ENCODE results near the gene SDK1.
A peak's percentile ranks its signal among the peaks of the same experiment; 100 is the strongest.

Gene SDK1

GRCh38 chr7:4225361-4225771 lies 924.3 kb downstream of the SDK1 start:
- no peak for DNase-seq (ENCODE audit: low read depth)
- no peak overlapping the region for H3K4me3 ChIP-seq (ENCODE audit: low read depth, low read length)
- TF ChIP-seq CTCF (IDR thresholded peaks at IDR 0.05; ENCODE audit: control insufficient read depth, extremely low read depth, insufficient read depth): no peak

GRCh38 chr7:4225881-4226523 lies 925.0 kb downstream of the SDK1 start:
- H3K4me3 ChIP-seq (ENCODE audit: low read depth, low read length): no peak overlapping the region
- no peak for DNase-seq (ENCODE audit: low read depth)
- no peak for TF ChIP-seq CTCF (IDR thresholded peaks at IDR 0.05; ENCODE audit: control insufficient read depth, extremely low read depth, insufficient read depth)

- peak; percentile 22 for DNase-seq (ENCODE audit: low read depth)
- H3K4me3 ChIP-seq (ENCODE audit: low read depth, low read length): no peak overlapping the region
- 0 out of 2 replicates have a peak, but pooled peaks have one; percentile 10 for TF ChIP-seq CTCF (IDR thresholded peaks at IDR 0.05; ENCODE audit: control insufficient read depth, extremely low read depth, insufficient read depth)
Measured at GRCh38 chr7:4226524-4226882, 925.5 kb downstream of the SDK1 start.

- no peak for DNase-seq (ENCODE audit: low read depth)
- TF ChIP-seq CTCF (IDR thresholded peaks at IDR 0.05; ENCODE audit: control insufficient read depth, extremely low read depth, insufficient read depth): no peak
- no peak overlapping the region for H3K4me3 ChIP-seq (ENCODE audit: low read depth, low read length)
Measured at GRCh38 chr7:4227105-4228010, 926.3 kb downstream of the SDK1 start.

GRCh38 chr7:4230352-4230751 lies 929.3 kb downstream of the SDK1 start:
- no peak overlapping the region for H3K4me3 ChIP-seq (ENCODE audit: low read depth, low read length)
- DNase-seq (ENCODE audit: low read depth): no peak
- TF ChIP-seq CTCF (IDR thresholded peaks at IDR 0.05; ENCODE audit: control insufficient read depth, extremely low read depth, insufficient read depth): no peak

GRCh38 chr7:4233146-4233545 lies 932.1 kb downstream of the SDK1 start:
- TF ChIP-seq CTCF (IDR thresholded peaks at IDR 0.05; ENCODE audit: control insufficient read depth, extremely low read depth, insufficient read depth): no peak
- DNase-seq (ENCODE audit: low read depth): no peak
- H3K4me3 ChIP-seq (ENCODE audit: low read depth, low read length): no peak overlapping the region
